Stimulated activated CD8-positive, alpha-beta memory T cell treated with anti-CD3 and anti-CD28 coated beads, Interleukin-7, amount 100 ng/mL, for 24 hours (primary cell): Measurements from ENCODE around the gene C16orf90.
"Not testable (repeated sequence)": the region's sequence is repeated elsewhere in the genome, so short reads cannot be mapped to it uniquely, and the experiment has no call there.

ENCODE experiments used
- DNase-seq: peaks from one replicate; pipeline ENCODE4 v3.0.0-alpha.2; 2020; ENCODE audit warnings: low read depth

The C16orf90 gene

GRCh38 chr16:3513892-3514583, 18.7 kb upstream of the C16orf90 start:
- DNase-seq, result no peak

GRCh38 chr16:3511286-3512180, 16.2 kb upstream of the C16orf90 start:
- DNase-seq, result no peak

- DNase-seq, result no peak
Observed at GRCh38 chr16:3510416-3510815, 15.1 kb upstream of the C16orf90 start.

- no peak for DNase-seq
Observed at GRCh38 chr16:3509470-3509928, 14.2 kb upstream of the C16orf90 start.

- no peak for DNase-seq
Observed at GRCh38 chr16:3508736-3509135, 13.4 kb upstream of the C16orf90 start.

GRCh38 chr16:3503523-3503922, 8.2 kb upstream of the C16orf90 start:
- no peak for DNase-seq

- no peak for DNase-seq
Observed at GRCh38 chr16:3501783-3502400, 6.6 kb upstream of the C16orf90 start.

- DNase-seq, result not testable (repeated sequence)
Observed at GRCh38 chr16:3501412-3501761, 6.1 kb upstream of the C16orf90 start.

GRCh38 chr16:3498988-3499387, 3.7 kb upstream of the C16orf90 start:
- no peak for DNase-seq

- DNase-seq, result no peak
Observed at GRCh38 chr16:3497771-3498170, 2.5 kb upstream of the C16orf90 start.

- DNase-seq, result no peak
Observed at GRCh38 chr16:3496386-3496785, 1.1 kb upstream of the C16orf90 start.

- DNase-seq, result no peak
Observed at GRCh38 chr16:3494386-3494973, 809 bp downstream of the C16orf90 start.

- no peak for DNase-seq
Observed at GRCh38 chr16:3492356-3492755, 2.9 kb downstream of the C16orf90 start.

GRCh38 chr16:3490911-3491629, 4.2 kb downstream of the C16orf90 start:
- no peak for DNase-seq

- no peak for DNase-seq
Observed at GRCh38 chr16:3488801-3489200, 6.5 kb downstream of the C16orf90 start.

- no peak for DNase-seq
Observed at GRCh38 chr16:3487521-3488410, 7.5 kb downstream of the C16orf90 start.

- DNase-seq, result no peak
Observed at GRCh38 chr16:3486506-3487215, 8.6 kb downstream of the C16orf90 start.

- no peak for DNase-seq
Observed at GRCh38 chr16:3485821-3486505, 9.3 kb downstream of the C16orf90 start.

GRCh38 chr16:3485097-3485745, 10.1 kb downstream of the C16orf90 start:
- DNase-seq, result no peak
